Measurements from ENCODE around the gene SMIM38. TPM values are rescaled to one million over a fixed set of nuclear protein-coding genes. Genes with fewer than 3 reads are reported as not detected.

SMIM38 gene
- total RNA-seq, 4 donors from 2014 or later, result 0.26 to 3.1 (median 0.31) TPM; not detected in 1

- TF ChIP-seq POLR2A (IDR thresholded peaks at IDR 0.05) (no peak), EP300 (IDR thresholded peaks at IDR 0.05) (no peak), POLR2AphosphoS5 (IDR thresholded peaks at IDR 0.05) (no peak)
- TF ChIP-seq, protein P1, sequence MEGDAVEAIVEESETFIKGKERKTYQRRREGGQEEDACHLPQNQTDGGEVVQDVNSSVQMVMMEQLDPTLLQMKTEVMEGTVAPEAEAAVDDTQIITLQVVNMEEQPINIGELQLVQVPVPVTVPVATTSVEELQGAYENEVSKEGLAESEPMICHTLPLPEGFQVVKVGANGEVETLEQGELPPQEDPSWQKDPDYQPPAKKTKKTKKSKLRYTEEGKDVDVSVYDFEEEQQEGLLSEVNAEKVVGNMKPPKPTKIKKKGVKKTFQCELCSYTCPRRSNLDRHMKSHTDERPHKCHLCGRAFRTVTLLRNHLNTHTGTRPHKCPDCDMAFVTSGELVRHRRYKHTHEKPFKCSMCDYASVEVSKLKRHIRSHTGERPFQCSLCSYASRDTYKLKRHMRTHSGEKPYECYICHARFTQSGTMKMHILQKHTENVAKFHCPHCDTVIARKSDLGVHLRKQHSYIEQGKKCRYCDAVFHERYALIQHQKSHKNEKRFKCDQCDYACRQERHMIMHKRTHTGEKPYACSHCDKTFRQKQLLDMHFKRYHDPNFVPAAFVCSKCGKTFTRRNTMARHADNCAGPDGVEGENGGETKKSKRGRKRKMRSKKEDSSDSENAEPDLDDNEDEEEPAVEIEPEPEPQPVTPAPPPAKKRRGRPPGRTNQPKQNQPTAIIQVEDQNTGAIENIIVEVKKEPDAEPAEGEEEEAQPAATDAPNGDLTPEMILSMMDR (IDR thresholded peaks at IDR 0.05), result no peak
- Histone ChIP-seq H3K4me3 (no peak overlapping the region), H3K4me1 (peaks cover 10% of the 10 kb centered on the region), H3K36me3 (no peaks in the 10 kb centered on the region), H3K9me3 (no peaks in the 10 kb centered on the region), H3K27me3 (no peaks in the 10 kb centered on the region), H3K27ac (no peak overlapping the region)
- 97% methylated on average over 2 of the region's 2 CpGs for WGBS
- DNase-seq (ENCODE audit: low spot score in 2 of 2), result no peak
These were observed 26.7 kb upstream of the SMIM38 start for GRCh38 chr11:69129053-69129452.

GRCh38 chr11:69129647-69130046 lies 26.1 kb upstream of the SMIM38 start:
- DNase-seq (ENCODE audit: low spot score in 2 of 2), result no peak
- Histone ChIP-seq H3K27me3 (no peaks in the 10 kb centered on the region), H3K27ac (no peak overlapping the region), H3K36me3 (no peaks in the 10 kb centered on the region), H3K4me3 (no peak overlapping the region), H3K9me3 (no peaks in the 10 kb centered on the region), H3K4me1 (peaks cover 7% of the 10 kb centered on the region)
- TF ChIP-seq, protein P1 (IDR thresholded peaks at IDR 0.05), result no peak
- TF ChIP-seq POLR2A (IDR thresholded peaks at IDR 0.05) (no peak), EP300 (IDR thresholded peaks at IDR 0.05) (no peak), POLR2AphosphoS5 (IDR thresholded peaks at IDR 0.05) (no peak)
- 92% methylated on average over 7 of the region's 7 CpGs for WGBS

DNA sequence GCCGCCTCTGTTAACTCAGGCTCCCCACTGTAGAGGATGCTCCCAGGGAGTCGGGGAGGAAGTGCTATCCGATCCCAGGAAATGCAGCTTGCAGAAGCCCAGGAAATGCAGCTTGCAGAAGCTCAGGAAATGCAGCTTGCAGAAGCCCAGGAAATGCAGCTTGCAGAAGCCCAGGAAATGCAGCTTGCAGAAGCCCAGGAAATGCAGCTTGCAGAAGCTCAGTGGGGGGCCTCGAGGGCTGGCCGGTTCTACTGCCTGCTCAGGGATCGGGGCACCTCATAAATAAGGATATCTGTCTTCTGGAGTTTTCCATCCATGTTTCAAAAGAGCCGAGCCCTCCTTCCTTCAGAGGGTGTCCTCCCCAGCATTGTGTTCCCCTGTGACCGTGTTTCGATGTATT lies 25.1 kb upstream of the SMIM38 start:
- 65% methylated on average over 8 of the region's 9 CpGs for WGBS
- H3K27me3 ChIP-seq, result no peaks in the 10 kb centered on the region
- no peak overlapping the region for H3K27ac ChIP-seq
- DNase-seq (ENCODE audit: low spot score in 2 of 2), result no peak
- TF ChIP-seq POLR2AphosphoS5 (IDR thresholded peaks at IDR 0.05), result no peak
- no peak for TF ChIP-seq EP300 (IDR thresholded peaks at IDR 0.05)
- no peak for TF ChIP-seq POLR2A (IDR thresholded peaks at IDR 0.05)
- TF ChIP-seq, protein P1 (IDR thresholded peaks at IDR 0.05), result no peak
- peaks cover 7% of the 10 kb centered on the region for H3K4me1 ChIP-seq
- no peaks in the 10 kb centered on the region for H3K36me3 ChIP-seq
- no peak overlapping the region for H3K4me3 ChIP-seq
- H3K9me3 ChIP-seq, result no peaks in the 10 kb centered on the region

GRCh38 chr11:69131121-69131566 lies 24.6 kb upstream of the SMIM38 start:
- Histone ChIP-seq H3K27ac (no peak overlapping the region), H3K9me3 (no peaks in the 10 kb centered on the region), H3K27me3 (no peaks in the 10 kb centered on the region), H3K4me1 (peaks cover 7% of the 10 kb centered on the region), H3K36me3 (no peaks in the 10 kb centered on the region), H3K4me3 (no peak overlapping the region)
- TF ChIP-seq, protein P1 (IDR thresholded peaks at IDR 0.05), result no peak
- no peak for TF ChIP-seq POLR2A (IDR thresholded peaks at IDR 0.05)
- no peak for TF ChIP-seq EP300 (IDR thresholded peaks at IDR 0.05)
- TF ChIP-seq POLR2AphosphoS5 (IDR thresholded peaks at IDR 0.05), result no peak
- DNase-seq (ENCODE audit: low spot score in 2 of 2), result no peak
- 67% methylated on average over 3 of the region's 11 CpGs for WGBS

DNA sequence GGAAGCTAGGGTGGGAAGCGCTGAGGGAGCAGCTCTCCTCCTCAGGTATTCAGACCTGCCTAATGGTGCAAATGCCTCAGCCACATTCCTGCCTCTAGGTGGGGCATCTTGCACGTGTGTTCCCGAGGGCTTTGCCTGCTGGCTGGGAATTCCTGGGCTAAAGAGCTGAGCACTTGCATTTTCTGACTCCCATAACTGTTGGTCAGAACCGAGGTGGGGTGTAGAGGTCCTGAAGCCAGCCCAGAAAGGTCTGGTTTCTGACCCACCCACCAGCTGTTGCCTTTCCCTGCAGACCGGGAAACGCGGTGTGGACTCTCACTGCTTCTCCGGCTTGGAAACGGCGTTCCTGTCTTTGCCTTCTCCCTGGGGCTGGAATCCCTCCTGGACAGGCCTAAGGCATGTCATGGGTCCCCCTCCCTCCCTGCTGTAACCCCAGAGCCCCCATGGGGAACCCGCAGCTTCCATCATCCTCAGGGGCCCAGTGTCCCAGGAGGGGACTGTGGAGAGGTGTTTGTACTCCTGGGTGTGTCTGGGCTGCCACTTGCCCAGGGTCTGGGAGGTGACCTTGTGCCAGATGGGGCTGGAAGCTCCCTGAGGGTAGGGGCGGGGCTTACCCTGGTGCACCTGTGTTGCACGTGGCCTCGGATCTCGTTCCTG lies 24.0 kb upstream of the SMIM38 start:
- DNase-seq (ENCODE audit: low spot score in 2 of 2), result no peak

More for the DNA sequence above, 24.0 kb upstream of the SMIM38 start:
- TF ChIP-seq, protein P1 (IDR thresholded peaks at IDR 0.05), result peak; percentile 46 to 69
- no peak for TF ChIP-seq EP300 (IDR thresholded peaks at IDR 0.05)
- no peaks in the 10 kb centered on the region for H3K9me3 ChIP-seq
- no peak overlapping the region for H3K4me3 ChIP-seq
- H3K27ac ChIP-seq, result no peak overlapping the region
- peaks cover 7% of the 10 kb centered on the region for H3K4me1 ChIP-seq
- 39% methylated on average over 11 of the region's 15 CpGs for WGBS
- H3K36me3 ChIP-seq, result no peaks in the 10 kb centered on the region
- no peaks in the 10 kb centered on the region for H3K27me3 ChIP-seq
